K562 (cell line): Measurements from ENCODE around the gene TMEM191B.
"Not testable (repeated sequence)": the region's sequence is repeated elsewhere in the genome, so short reads cannot be mapped to it uniquely, and the experiment has no call there.

Experiments used
- ASH1L ChIP-seq: fragments of 450-650 bp; IDR thresholded peaks from 2 replicates; pipeline ENCODE4 v1.6.1; 2018; ENCODE audit warnings: borderline replicate concordance, mild to moderate bottlenecking, low read depth; ENCODE audit not compliant: partially characterized antibody
- BRCA1 ChIP-seq, 2 experiments: fragments of 450-650 bp in 1 of 2; sonication (generic) in 1 of 2; formaldehyde crosslinking in 1 of 2; IDR thresholded peaks; 2 replicates each; pipeline versions ENCODE4 v1.5.0 to v1.6.1; 2017 to 2020; ENCODE audit warnings: mild to moderate bottlenecking in 1 of 2, missing genetic modification reagents in 1 of 2
- EGR1 ChIP-seq: fragments of 450-650 bp; conservative IDR thresholded peaks from 2 replicates; pipeline ENCODE4 v1.6.1; 2017; ENCODE audit warnings: mild to moderate bottlenecking
- HDAC2 ChIP-seq: fragments of 450-650 bp; IDR thresholded peaks from 2 replicates; pipeline ENCODE4 v1.6.1; 2016; ENCODE audit warnings: mild to moderate bottlenecking
- JUN ChIP-seq, 2 experiments: sonication (generic) in 1 of 2; formaldehyde crosslinking in 1 of 2; IDR thresholded peaks; 2 replicates each; pipeline versions ENCODE4 v1.6.1 to v1.8.0; 2012 to 2022; ENCODE audit warnings: borderline replicate concordance in 2 of 2, mild to moderate bottlenecking in 2 of 2, improper control_type of control experiment in 1 of 2, low read depth in 1 of 2, low read length in 1 of 2, missing genetic modification reagents in 1 of 2
- MCM5 ChIP-seq: fragments of 450-650 bp; IDR thresholded peaks from 2 replicates; pipeline ENCODE4 v1.6.1; 2016; ENCODE audit warnings: low read depth
- NFYB ChIP-seq: IDR thresholded peaks from 2 replicates; pipeline ENCODE4 v1.6.1; 2011; ENCODE audit warnings: mild to moderate bottlenecking, moderate library complexity; ENCODE audit not compliant: insufficient read length; ENCODE audit errors: extremely low read depth
- PHF8 ChIP-seq: fragments of 200-600 bp; sonication (generic); IDR thresholded peaks from 2 replicates; pipeline ENCODE4 v1.6.1; 2012; ENCODE audit warnings: mixed run types, mild to moderate bottlenecking, inconsistent platforms, low read length, moderate library complexity, borderline replicate concordance
- TAF1 ChIP-seq: IDR thresholded peaks from 2 replicates; pipeline ENCODE4 v1.6.1; 2011; ENCODE audit warnings: mild to moderate bottlenecking, low read length, moderate library complexity; ENCODE audit not compliant: insufficient read depth, control insufficient read depth, severe bottlenecking; ENCODE audit errors: extremely low read depth
- TF ChIP-seq, protein P1 (sequence below), 3 experiments: IDR thresholded peaks in 2 of 3; conservative IDR thresholded peaks in 1 of 3; 2 replicates each; pipeline ENCODE4 v1.5.1; 2011 to 2012; ENCODE audit warnings: low read length in 3 of 3, mild to moderate bottlenecking in 3 of 3, control low read depth in 2 of 3, improper control_type of control experiment in 1 of 3, inconsistent platforms in 1 of 3, low read depth in 1 of 3, mixed read lengths in 1 of 3, moderate library complexity in 1 of 3; ENCODE audit not compliant: insufficient read depth in 2 of 3
- TF ChIP-seq, protein P2 (sequence below): sonication (generic); formaldehyde crosslinking; IDR thresholded peaks from 2 replicates; pipeline ENCODE4 v1.5.0; 2020; ENCODE audit warnings: missing genetic modification reagents

DNA sequence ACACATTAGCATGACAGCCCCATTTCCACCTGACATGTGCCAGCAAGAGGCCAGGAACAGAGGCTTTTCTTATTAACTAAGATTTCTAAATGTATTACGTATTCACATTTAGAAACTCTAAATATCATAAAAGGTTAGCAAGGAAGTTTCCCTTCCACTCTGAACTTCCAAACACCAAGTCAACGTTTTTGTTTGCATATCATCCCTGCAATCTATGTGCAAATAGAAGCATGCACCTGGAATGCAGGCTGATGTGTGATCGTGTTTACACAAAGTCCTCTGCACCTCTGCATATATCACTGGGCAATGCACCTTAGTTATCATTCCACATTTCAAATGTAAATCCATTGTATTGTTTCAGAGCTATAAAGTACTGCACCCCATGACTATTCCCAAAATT, 31.4 kb upstream of the TMEM191B start:
- not testable (repeated sequence) for TF ChIP-seq EGR1; NFYB; BRCA1 (IDR thresholded peaks at IDR 0.05); BRCA1 (CRISPR knock-in tag; IDR thresholded peaks at IDR 0.05); ASH1L; MCM5; JUN (IDR thresholded peaks at IDR 0.05; ENCODE audit: borderline replicate concordance, low read depth, low read length); JUN (CRISPR knock-in tag; IDR thresholded peaks at IDR 0.05; ENCODE audit: borderline replicate concordance); HDAC2; PHF8; TAF1
- TF ChIP-seq, protein P1, sequence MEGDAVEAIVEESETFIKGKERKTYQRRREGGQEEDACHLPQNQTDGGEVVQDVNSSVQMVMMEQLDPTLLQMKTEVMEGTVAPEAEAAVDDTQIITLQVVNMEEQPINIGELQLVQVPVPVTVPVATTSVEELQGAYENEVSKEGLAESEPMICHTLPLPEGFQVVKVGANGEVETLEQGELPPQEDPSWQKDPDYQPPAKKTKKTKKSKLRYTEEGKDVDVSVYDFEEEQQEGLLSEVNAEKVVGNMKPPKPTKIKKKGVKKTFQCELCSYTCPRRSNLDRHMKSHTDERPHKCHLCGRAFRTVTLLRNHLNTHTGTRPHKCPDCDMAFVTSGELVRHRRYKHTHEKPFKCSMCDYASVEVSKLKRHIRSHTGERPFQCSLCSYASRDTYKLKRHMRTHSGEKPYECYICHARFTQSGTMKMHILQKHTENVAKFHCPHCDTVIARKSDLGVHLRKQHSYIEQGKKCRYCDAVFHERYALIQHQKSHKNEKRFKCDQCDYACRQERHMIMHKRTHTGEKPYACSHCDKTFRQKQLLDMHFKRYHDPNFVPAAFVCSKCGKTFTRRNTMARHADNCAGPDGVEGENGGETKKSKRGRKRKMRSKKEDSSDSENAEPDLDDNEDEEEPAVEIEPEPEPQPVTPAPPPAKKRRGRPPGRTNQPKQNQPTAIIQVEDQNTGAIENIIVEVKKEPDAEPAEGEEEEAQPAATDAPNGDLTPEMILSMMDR (IDR thresholded peaks at IDR 0.05 in 2 of 3, conservative IDR thresholded peaks at IDR 0.05 in 1 of 3; ENCODE audit: insufficient read depth in 2 of 3, low read depth in 1 of 3, low read length in 3 of 3): not testable (repeated sequence)
- TF ChIP-seq, protein P2, sequence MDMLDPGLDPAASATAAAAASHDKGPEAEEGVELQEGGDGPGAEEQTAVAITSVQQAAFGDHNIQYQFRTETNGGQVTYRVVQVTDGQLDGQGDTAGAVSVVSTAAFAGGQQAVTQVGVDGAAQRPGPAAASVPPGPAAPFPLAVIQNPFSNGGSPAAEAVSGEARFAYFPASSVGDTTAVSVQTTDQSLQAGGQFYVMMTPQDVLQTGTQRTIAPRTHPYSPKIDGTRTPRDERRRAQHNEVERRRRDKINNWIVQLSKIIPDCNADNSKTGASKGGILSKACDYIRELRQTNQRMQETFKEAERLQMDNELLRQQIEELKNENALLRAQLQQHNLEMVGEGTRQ (CRISPR knock-in tag): not testable (repeated sequence)
